Medulla oblongata (tissue), 1 donor: ENCODE results near the gene MAGEA11.
"Not testable (repeated sequence)": the region's sequence is repeated elsewhere in the genome, so short reads cannot be mapped to it uniquely, and the experiment has no call there.

ENCODE experiments used
- DNase-seq: peaks from one replicate; pipeline ENCODE4 v3.0.0-alpha.2; 2015; ENCODE audit errors: extremely low spot score

Gene MAGEA11, protein sequence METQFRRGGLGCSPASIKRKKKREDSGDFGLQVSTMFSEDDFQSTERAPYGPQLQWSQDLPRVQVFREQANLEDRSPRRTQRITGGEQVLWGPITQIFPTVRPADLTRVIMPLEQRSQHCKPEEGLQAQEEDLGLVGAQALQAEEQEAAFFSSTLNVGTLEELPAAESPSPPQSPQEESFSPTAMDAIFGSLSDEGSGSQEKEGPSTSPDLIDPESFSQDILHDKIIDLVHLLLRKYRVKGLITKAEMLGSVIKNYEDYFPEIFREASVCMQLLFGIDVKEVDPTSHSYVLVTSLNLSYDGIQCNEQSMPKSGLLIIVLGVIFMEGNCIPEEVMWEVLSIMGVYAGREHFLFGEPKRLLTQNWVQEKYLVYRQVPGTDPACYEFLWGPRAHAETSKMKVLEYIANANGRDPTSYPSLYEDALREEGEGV

GRCh38 chrX:149711545-149712236 is at the start of gene MAGEA11:
Gene MAGEA11, plus strand, starts transcription at chrX:149712060. Its CDS starts 1,100 bp downstream, at chrX:149713160.
- DNase-seq = no peak

GRCh38 chrX:149675088-149675487 is 36.8 kb upstream of the MAGEA11 start:
- DNase-seq = not testable (repeated sequence)

GRCh38 chrX:149675554-149675953 is 36.3 kb upstream of the MAGEA11 start:
- DNase-seq = not testable (repeated sequence)

- not testable (repeated sequence) for DNase-seq
Observed at GRCh38 chrX:149679164-149679678, 32.6 kb upstream of the MAGEA11 start.

- no peak for DNase-seq
Observed at GRCh38 chrX:149681182-149681581, 30.7 kb upstream of the MAGEA11 start.

DNA sequence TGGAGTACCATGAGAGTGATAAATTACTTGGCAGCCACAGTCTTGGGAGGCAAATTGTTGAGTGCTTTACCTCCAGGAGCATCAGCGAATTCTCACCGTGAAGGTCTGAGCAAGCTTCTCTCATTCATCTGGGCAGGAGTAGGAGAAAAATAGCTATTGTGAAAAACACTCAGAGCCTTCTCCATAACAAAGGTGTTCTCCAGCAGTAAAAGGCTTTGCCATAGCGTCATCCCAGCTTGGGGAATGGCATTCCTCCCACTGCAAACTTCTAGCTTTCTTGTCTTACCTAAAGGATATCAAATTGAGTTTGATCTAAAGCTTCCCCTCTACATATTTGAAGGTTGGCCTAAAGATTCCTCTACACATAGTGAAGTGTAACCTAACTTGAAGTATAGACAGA is 29.8 kb upstream of the MAGEA11 start:
- DNase-seq = no peak

DNA sequence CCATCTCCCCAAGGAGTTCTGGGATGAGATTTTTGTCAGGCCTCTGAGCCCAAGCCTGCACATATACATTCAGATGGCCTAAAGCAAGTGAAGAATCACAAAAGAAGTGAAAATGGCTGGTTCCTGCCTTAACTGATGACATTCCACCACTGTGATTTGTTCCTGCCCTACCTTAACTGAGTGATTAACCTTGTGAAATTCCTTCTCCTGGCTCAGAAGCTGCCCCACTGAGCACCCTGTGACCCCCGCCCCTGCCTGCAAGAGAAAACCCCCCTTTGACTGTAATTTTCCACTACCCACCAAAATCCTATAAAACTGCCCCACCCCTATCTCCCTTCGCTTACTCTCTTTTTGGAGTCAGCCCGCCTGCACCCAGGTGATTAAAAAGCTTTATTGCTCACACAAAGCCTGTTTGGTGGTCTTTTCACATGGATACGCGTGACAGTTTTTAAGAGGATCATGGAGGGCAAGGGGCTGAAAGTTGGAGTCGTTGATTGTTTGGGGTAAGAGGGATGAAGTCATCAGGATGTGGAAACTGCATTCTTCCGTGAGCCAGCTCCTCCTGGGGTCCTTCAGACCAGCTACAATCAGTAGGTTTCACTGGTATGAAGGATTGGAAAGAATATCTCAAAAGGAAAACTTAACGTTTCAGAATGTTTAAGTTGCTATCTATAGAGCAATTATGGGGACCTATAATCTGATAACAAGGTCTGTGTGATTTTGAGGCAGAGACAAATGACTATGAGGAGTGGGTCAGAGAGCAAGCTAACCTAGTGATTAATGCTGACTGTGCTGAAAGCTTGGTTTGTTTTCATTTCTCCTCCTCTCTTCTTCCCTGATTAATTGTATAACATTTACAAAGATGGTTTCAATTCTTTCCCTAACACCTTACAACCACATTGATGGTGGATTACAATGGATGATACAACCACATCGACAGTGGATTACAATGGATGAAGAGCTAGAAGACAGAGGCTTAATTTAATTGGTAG is 28.6 kb upstream of the MAGEA11 start:
- DNase-seq = no peak

DNA sequence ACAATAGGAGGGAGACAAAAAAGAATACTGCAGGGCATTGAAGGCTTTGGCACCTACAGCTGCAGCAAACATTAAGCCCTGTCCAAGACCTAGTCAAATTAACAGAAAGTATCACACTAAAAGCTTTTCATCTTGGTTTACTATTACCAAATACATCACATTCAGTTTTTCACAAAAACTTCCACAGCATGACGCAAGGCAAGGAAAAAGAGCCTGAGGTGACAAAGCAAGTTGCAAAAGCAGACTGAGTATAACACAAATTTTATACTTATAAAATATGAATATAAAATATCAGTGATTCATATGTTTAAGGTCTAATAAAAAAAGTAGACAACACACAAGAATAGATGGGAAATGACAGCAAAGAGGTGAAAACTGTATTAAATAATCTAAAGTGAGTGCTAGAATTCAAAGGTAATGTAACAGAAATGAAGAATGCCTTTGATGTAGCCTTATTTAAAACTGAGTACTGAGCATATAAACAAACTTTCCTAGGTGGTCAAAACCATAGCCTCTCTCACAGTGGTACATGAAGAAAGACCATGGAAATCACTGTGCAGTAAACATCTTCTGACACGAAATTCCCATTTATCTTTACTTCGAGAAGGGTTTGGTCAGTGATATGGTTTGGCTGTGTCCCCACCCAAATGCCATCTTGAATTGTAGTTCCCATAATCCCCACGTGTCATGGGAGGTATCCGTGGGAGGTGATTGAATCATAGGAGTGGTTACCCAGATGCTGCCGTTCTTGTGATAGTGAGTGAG is 27.7 kb upstream of the MAGEA11 start:
- no peak for DNase-seq

GRCh38 chrX:149687991-149688390 is 23.9 kb upstream of the MAGEA11 start:
- DNase-seq = no peak

DNA sequence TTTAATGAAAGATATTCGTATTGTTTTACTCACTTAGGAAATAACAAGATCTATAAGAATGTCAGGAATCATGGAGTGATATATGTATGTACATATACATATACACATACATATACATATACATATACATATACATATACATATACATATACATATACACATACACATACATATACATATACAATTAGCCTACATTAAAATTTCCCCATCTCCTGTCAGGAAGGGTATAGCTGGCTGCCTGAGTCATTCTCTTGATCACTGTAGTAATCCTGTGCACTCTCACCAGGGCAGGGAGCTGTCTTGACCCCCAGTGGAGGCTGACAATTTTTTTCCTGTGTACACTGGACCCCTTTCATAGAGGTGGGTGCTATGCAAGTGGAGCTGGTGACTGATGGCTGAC is 23.3 kb upstream of the MAGEA11 start:
- no peak for DNase-seq

DNA sequence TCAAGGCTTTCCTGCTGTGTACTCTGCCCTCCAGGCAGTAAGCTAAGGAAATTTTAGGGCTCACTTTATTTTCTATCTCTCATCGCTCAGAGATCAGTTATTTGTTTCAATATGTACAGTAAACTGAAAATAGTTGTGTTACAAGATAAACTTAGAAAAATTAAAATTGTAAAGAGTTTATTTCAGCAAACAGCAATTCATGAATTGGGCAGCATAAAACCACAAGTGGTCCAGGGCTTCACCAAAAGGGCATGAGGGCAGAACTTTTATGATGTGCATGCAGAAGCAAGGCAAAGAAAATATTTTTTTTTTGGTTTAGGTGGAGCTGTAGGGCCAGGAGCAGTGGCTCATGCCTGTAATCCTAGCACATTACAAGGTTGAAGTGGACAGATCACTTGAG is 20.1 kb upstream of the MAGEA11 start:
- DNase-seq = no peak

- DNase-seq = not testable (repeated sequence)
Observed at GRCh38 chrX:149692686-149693272, 19.1 kb upstream of the MAGEA11 start.

DNA sequence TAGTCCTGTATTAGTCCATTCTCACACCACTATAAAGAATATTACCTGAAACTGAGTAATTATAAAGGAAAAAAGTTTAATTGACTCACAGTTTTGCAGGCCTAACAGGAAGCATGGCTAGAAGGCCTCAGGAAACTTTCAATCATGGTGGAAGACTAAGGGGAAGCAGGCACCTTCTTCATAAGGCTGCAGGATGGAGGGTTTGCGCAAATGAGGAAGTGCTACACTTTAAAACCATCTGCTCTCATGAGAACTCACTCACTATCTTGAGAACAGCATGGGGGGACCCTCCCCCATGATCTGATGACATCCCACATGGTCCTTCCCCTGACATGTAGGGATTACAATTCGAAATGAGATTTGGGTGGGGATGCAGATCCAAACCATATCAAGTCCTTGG is 12.1 kb upstream of the MAGEA11 start:
- no peak for DNase-seq

GRCh38 chrX:149704664-149705063 is 7.2 kb upstream of the MAGEA11 start:
- DNase-seq = no peak

DNA sequence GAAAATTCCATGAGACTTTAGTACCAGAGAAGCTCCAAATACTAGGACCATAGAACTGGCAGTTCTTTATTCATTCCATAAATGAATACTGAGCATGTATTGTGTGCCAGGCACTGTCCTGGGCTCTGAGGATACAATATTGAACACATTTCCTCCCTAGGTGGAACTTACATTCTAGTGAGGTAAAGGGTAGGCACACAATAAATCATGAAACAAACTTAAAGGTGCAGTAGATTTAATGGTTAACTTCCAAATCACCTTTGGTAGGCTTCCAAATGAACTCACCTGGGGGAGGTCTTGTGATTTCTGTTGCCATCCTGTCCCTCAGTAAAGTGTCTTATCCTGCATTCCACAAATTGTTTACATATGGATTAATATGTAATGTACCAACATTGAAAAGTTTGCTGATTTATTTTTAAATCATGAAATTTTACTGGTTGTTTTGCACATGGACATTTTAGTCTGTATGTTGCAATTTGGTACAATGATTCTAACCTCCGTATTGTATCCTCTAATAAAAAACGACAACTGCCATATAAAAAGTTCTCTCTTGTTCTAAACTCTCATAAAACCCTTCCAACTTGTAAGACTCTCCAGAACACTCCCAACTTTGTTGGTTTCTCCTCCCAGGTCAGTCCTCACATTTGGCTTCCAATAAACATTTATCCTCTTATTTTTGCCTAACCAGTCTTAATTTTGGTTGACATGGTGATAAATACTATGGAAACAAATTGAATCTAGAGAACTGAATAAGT is 4.5 kb upstream of the MAGEA11 start:
- DNase-seq = no peak

GRCh38 chrX:149712831-149713230 is 971 bp downstream of the MAGEA11 start:
- no peak for DNase-seq

DNA sequence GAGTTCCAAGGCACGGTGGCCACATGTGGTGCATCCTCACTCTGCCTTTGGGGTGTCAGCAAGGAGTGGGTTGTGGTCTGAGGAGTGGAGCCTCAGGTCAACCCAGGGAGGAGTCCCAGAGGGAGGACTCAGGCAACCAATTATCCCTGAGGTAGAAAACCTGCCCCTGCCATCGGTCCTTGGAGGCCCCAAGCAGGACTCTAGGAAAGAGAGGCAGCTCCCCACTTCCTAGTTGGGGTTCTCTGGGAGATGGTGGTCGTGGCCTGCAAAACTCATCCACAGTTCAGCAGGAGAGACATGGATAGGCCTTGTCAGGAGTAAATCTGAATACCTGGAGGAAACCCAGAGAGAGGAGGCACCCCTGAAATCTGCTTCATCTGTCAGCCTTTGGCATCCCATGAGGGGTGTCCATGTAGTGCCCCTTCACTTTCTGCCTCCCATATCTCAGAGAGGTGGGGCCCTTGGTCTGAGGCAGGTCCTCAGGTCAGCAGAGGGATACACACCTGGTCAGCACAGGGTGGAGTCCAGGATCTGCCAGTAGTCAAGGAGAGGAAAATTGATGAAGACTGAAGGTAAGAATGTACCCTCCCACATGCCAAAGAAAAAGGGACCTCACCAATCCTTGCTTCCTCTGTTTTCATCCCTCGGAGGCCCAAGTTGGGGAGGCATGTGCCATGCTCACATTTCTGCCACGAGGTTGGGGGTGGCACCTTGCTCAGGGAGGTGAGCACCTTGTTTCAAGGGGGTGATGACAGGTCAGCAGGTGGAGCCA is 1.6 kb downstream of the MAGEA11 start:
- DNase-seq = no peak

- no peak for DNase-seq
Observed at GRCh38 chrX:149715468-149715867, 3.6 kb downstream of the MAGEA11 start.

DNA sequence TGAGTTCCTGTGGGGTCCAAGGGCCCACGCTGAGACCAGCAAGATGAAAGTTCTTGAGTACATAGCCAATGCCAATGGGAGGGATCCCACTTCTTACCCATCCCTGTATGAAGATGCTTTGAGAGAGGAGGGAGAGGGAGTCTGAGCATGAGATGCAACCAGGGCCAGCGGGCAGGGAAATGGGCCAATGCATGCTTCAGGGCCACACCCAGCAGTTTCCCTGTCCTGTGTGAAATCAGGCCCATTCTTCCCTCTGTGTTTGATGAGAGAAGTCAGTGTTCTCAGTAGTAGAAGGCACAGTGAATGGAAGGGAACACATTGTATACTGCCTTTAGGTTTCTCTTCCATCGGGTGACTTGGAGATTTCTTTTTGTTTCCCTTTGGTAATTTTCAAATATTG is 4.8 kb downstream of the MAGEA11 start:
- no peak for DNase-seq
